ENCODE measurements around the gene ROBO3.

GRCh38 chr11:124898263-124898680 is 33.0 kb downstream of the ROBO3 start:
- TF ChIP-seq CTCF (IDR thresholded peaks at IDR 0.05) (no peak), POLR2AphosphoS5 (IDR thresholded peaks at IDR 0.05; ENCODE audit: insufficient read depth in 1 of 2, low read depth in 1 of 2) (no peak), POLR2A (IDR thresholded peaks at IDR 0.05) (no peak)

All from vagina (tissue), 2 donors.